Endodermal cell (in vitro differentiated cells): ENCODE results near the gene CEP112. TPM values are rescaled to one million over a fixed set of nuclear protein-coding genes. Genes with fewer than 3 reads are reported as not detected.

ENCODE experiments used
- DNase-seq: peaks from one replicate; pipeline ENCODE4 v3.0.0-alpha.2; 2017
- H3K27ac ChIP-seq: 2 replicates; pipeline ENCODE4 v1.5.1; 2013; ENCODE audit warnings: mild to moderate bottlenecking, low read depth, low read length, moderate library complexity
- H3K27me3 ChIP-seq: 2 replicates; pipeline ENCODE4 v1.6.1; 2013; ENCODE audit warnings: mild to moderate bottlenecking, low read length, moderate library complexity; ENCODE audit not compliant: insufficient read depth, control insufficient read depth, poor library complexity, severe bottlenecking
- H3K36me3 ChIP-seq: 2 replicates; pipeline ENCODE4 v1.7.0; 2013; ENCODE audit warnings: mild to moderate bottlenecking, low read length, moderate library complexity; ENCODE audit not compliant: control insufficient read depth, insufficient read depth
- H3K4me1 ChIP-seq: one replicate; pipeline ENCODE4 v1.7.0; 2013; ENCODE audit warnings: low read length; ENCODE audit not compliant: control insufficient read depth, insufficient read depth
- H3K4me3 ChIP-seq: 2 replicates; pipeline ENCODE4 v1.5.1; 2013; ENCODE audit warnings: mild to moderate bottlenecking, low read length, moderate library complexity
- H3K9ac ChIP-seq: 2 replicates; pipeline ENCODE4 v1.6.1; 2013; ENCODE audit warnings: mild to moderate bottlenecking, low read length, moderate library complexity; ENCODE audit not compliant: poor library complexity, severe bottlenecking; ENCODE audit errors: extremely low read depth
- H3K9me3 ChIP-seq: 2 replicates; pipeline ENCODE4 v1.6.1; 2013; ENCODE audit warnings: mild to moderate bottlenecking, low read length, moderate library complexity; ENCODE audit not compliant: control insufficient read depth
- H3K27ac Mint-ChIP-seq: 2 replicates; pipeline ENCODE4 v1.8.0; 2020; ENCODE audit warnings: mixed read lengths
- H3K27me3 Mint-ChIP-seq: 2 replicates; pipeline ENCODE4 v1.8.0; 2021; ENCODE audit warnings: mild to moderate bottlenecking, mixed read lengths; ENCODE audit not compliant: insufficient read depth
- H3K36me3 Mint-ChIP-seq: 2 replicates; pipeline ENCODE4 v1.8.0; 2020; ENCODE audit warnings: low read depth, mixed read lengths
- H3K4me1 Mint-ChIP-seq: 2 replicates; pipeline ENCODE4 v1.8.0; 2020; ENCODE audit warnings: mixed read lengths
- H3K4me3 Mint-ChIP-seq: 2 replicates; pipeline ENCODE4 v1.8.0; 2020; ENCODE audit warnings: mild to moderate bottlenecking, moderate library complexity, mixed read lengths
- H3K9me3 Mint-ChIP-seq: 2 replicates; pipeline ENCODE4 v1.8.0; 2020; ENCODE audit warnings: mild to moderate bottlenecking, mixed read lengths
- CTCF ChIP-seq: fragments of 200-600 bp; sonication (generic); conservative IDR thresholded peaks from 2 replicates; pipeline ENCODE4 v1.5.0; 2021; ENCODE audit warnings: antibody characterized with exemption, mild to moderate bottlenecking
- whole genome bisulfite sequencing, 2 experiments: methylation state at CpG; one replicate each; pipeline versions ENCODE4 v1.1.5 to v1.1.7; 2013; ENCODE audit warnings: missing lambda C conversion rate in 2 of 2, mixed read lengths in 1 of 2; ENCODE audit not compliant: insufficient coverage in 1 of 2, insufficient read length in 1 of 2; 5-methylcytosine and 5-hydroxymethylcytosine counted together
- total RNA-seq, 2 donors: library from RNA; stranded (reverse); fragmentation: NEBNext Ultra II Directional in 1 of 2; extraction: Animal tissue kit (Norgen Biotek cat#: 25700) in 1 of 2; gene quantifications; 2 replicates in 1 of 2; 3 replicates in 1 of 2; pipeline ENCODE4 v1.2.1, GENCODE V29; 2021

Gene CEP112
- total RNA-seq, 2 donors from 2014 or later = 15.2 to 21.4 TPM

GRCh38 chr17:65762973-65763372 lies 429.0 kb downstream of the CEP112 start:
- Histone ChIP-seq H3K4me3 (no peak overlapping the region), H3K27me3 (no peaks in the 10 kb centered on the region), H3K36me3 (no peaks in the 10 kb centered on the region), H3K9ac (no peak overlapping the region), H3K9me3 (no peaks in the 10 kb centered on the region), H3K4me1 (no peaks in the 10 kb centered on the region), H3K27ac (no peak overlapping the region)
- H3K4me1 Mint-ChIP-seq = no peaks in the 10 kb centered on the region
- no peaks in the 10 kb centered on the region for H3K36me3 Mint-ChIP-seq
- no peaks in the 10 kb centered on the region for H3K27me3 Mint-ChIP-seq
- WGBS, 2 experiments = 94 to 96% methylated on average over 3 to 4 of the region's 4 CpGs
- no peak overlapping the region for H3K27ac Mint-ChIP-seq
- no peak overlapping the region for H3K4me3 Mint-ChIP-seq
- H3K9me3 Mint-ChIP-seq = no peaks in the 10 kb centered on the region
- no peak for TF ChIP-seq CTCF
- no peak for DNase-seq

DNA sequence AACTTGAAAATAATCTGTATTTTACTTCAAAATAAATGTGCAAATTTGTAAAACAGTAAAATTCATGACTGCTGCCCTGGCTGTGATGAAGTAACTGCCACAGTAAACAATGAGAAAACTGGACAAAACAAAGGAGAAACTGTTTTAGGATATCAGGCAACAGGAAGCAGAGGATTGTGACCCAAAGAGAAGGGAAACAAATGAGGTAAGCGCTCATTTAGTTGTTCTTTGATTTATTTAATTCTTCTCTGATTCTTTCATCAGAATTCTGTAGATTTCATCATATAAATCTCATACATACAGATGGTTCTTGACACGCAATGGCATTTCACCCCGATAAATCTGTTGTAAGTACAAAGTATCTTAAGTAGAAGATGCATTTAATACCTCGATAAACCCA lies 432.4 kb downstream of the CEP112 start:
- Histone ChIP-seq H3K9ac (no peak overlapping the region), H3K4me1 (no peaks in the 10 kb centered on the region), H3K4me3 (no peak overlapping the region), H3K36me3 (no peaks in the 10 kb centered on the region), H3K27me3 (no peaks in the 10 kb centered on the region), H3K9me3 (no peaks in the 10 kb centered on the region), H3K27ac (no peak overlapping the region)
- Mint-ChIP-seq H3K27me3 (no peaks in the 10 kb centered on the region), H3K36me3 (no peaks in the 10 kb centered on the region), H3K27ac (no peak overlapping the region), H3K9me3 (no peaks in the 10 kb centered on the region), H3K4me3 (no peak overlapping the region), H3K4me1 (no peaks in the 10 kb centered on the region)
- 94 to 100% methylated on average over 2 to 4 of the region's 4 CpGs for WGBS, 2 experiments
- no peak for DNase-seq
- no peak for TF ChIP-seq CTCF

DNA sequence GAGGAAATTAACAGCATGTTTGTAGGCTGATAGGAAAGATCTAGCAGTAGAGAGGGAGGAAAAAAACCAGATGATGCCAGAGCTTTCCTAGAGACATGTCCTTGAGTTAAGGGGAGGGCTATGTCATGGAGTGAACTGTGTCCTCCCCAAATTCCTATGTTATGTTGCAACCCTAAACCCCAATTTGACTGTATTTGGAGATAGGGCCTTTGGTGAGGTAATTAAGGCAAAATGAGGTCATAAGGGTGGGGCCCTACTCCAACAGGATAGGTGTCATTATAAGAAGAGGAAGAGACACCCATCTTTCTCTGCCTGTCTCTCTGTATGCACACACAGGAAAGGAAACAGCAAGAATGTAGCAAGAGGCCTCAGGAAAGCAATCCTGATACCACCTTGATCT lies 435.2 kb downstream of the CEP112 start:
- H3K27ac ChIP-seq = no peak overlapping the region
- DNase-seq = no peak
- H3K9me3 ChIP-seq = no peaks in the 10 kb centered on the region
- Mint-ChIP-seq H3K27me3 (no peaks in the 10 kb centered on the region), H3K9me3 (no peaks in the 10 kb centered on the region), H3K4me3 (no peak overlapping the region), H3K4me1 (no peaks in the 10 kb centered on the region), H3K27ac (no peak overlapping the region), H3K36me3 (no peaks in the 10 kb centered on the region)
- H3K36me3 ChIP-seq = no peaks in the 10 kb centered on the region
- no peak overlapping the region for H3K9ac ChIP-seq
- no peaks in the 10 kb centered on the region for H3K27me3 ChIP-seq
- no peak overlapping the region for H3K4me3 ChIP-seq
- no peak for TF ChIP-seq CTCF
- no peaks in the 10 kb centered on the region for H3K4me1 ChIP-seq
